WI38 (cell line): Measurements from ENCODE around the gene ZNF771.

Source experiments
- H3K4me3 ChIP-seq: 2 replicates; pipeline ENCODE4 v1.5.1; 2011; ENCODE audit warnings: low read depth, mild to moderate bottlenecking, control low read depth, low read length
- TF ChIP-seq, protein P1 (sequence below): IDR thresholded peaks from 2 replicates; pipeline ENCODE4 v1.5.1; 2012; ENCODE audit warnings: low read depth, mild to moderate bottlenecking, control low read depth, low read length

ZNF771 gene

DNA sequence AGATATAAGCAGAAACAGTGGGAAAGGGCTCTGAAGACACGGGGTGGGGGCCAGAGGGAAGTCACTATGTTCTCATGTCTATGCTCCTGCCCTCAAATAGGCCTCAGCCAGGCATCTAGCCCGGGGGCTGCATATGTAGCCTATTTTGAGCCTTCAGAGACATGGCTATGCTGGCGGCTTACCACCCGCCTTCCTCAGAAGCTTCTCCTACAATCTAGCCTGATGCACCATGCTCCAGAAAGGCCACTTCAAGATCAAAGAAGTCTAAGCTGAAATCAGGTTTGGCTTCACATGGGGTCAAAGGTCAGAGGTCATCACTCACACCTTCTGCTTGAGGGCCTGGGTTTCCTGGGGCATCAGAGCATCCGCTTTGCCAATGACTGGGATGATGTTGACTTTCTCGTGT lies 26.6 kb upstream of the ZNF771 start:
- no peak overlapping the region for H3K4me3 ChIP-seq

DNA sequence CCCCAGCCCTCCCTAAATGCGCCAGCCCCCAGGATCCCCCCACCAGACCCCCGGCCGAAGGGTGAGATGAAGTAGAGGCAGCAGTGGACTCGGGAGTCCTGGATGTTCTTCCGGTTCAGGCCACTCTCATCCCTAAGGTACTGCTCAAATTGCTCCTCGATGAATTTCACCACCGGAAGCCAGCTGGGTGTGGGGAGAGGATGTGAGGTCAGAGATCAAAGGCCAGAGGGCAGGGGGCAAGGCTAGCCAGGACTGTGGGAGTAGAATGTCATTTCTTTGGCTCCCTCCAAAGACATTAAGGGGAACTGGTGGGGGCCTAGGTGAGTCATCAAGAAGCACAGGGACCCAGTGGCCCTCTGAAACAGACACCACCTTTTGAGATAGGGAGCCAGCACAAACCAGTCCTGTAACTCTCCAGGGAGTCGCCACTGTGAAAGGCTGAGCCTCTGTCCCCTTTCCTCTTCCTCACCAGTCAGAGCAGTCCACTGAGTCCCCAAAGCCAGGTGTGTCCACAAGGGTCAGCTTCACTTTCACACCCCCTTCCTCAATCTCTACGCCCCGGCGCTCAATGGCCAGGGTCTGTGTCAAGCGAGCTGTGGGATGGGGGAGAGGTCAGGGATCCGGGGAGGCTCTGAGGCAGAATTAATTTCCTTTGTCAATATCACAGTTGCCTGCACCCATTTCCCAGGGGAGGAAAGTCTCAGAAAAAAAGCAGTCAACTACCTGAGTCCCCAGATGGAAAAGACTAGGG lies 25.9 kb upstream of the ZNF771 start:
- no peak overlapping the region for H3K4me3 ChIP-seq
- TF ChIP-seq, protein P1, sequence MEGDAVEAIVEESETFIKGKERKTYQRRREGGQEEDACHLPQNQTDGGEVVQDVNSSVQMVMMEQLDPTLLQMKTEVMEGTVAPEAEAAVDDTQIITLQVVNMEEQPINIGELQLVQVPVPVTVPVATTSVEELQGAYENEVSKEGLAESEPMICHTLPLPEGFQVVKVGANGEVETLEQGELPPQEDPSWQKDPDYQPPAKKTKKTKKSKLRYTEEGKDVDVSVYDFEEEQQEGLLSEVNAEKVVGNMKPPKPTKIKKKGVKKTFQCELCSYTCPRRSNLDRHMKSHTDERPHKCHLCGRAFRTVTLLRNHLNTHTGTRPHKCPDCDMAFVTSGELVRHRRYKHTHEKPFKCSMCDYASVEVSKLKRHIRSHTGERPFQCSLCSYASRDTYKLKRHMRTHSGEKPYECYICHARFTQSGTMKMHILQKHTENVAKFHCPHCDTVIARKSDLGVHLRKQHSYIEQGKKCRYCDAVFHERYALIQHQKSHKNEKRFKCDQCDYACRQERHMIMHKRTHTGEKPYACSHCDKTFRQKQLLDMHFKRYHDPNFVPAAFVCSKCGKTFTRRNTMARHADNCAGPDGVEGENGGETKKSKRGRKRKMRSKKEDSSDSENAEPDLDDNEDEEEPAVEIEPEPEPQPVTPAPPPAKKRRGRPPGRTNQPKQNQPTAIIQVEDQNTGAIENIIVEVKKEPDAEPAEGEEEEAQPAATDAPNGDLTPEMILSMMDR = no peak

More for the DNA sequence above, 26.6 kb upstream of the ZNF771 start:
- TF ChIP-seq, protein P1 = no peak

DNA sequence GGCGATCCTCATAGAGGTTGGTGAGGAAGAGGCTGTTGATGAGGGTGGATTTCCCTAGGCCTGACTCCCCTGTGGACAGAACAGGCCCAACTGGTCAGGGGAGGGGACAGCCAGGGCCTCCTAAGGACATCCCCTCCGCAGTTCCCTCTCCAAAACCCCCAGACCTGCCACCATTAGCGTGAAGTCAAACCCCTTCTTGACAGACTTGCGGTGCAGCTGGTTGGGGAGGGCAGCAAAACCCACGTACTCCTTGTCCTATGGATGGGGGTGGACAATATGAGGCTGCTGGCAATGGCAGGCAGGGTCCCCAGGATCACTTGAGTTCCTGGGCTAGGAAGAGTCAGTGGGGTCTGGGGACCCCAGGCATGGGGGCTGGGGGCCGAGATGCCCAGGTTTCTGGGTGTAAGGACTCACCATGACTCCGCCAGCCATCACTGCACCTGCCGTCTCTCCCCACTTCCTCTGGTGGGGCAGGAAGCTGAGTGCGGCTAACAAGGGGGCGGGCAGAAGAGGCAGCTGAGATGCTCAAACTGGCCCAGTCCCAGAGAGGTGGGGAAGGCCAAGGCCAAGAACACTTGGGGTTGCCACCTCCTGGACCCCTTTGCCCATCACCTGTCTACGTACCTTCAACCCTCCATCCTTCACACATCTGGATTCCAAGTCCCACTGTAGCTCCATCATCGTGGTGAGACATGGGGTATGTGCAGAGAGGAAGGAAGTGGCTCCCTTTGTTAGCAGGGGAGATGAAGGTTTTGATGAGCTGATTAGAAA lies 25.1 kb upstream of the ZNF771 start, which contains the start of gene SEPTIN1:
Gene SEPTIN1 (minus strand): TSS at position 451 of the 771 bp plus-strand sequence. CDS start 19 bp downstream, at position 432.
- H3K4me3 ChIP-seq = no peak within 1 kb of the TSS
- TF ChIP-seq, protein P1 = no peak

DNA sequence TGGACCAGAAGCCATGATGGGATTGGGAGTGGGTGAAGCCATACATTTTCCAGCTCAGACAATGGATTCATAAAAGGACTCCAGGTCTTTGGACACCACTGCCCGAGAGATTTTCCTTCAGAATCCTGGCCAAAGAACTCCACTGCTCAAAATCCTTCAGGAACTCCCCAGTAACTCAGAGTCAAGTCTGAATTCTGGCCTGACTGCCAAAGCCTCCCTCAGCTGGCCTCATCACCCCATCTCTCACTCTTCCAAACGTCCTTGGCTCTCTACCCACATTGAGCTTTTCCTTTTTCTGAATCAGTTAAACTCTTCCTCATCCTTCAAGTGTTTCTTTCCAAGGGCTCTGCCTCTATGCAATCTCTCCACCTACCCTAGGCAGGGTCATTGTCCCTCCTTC lies 23.9 kb upstream of the ZNF771 start:
- TF ChIP-seq, protein P1 = no peak
- H3K4me3 ChIP-seq = no peak overlapping the region

DNA sequence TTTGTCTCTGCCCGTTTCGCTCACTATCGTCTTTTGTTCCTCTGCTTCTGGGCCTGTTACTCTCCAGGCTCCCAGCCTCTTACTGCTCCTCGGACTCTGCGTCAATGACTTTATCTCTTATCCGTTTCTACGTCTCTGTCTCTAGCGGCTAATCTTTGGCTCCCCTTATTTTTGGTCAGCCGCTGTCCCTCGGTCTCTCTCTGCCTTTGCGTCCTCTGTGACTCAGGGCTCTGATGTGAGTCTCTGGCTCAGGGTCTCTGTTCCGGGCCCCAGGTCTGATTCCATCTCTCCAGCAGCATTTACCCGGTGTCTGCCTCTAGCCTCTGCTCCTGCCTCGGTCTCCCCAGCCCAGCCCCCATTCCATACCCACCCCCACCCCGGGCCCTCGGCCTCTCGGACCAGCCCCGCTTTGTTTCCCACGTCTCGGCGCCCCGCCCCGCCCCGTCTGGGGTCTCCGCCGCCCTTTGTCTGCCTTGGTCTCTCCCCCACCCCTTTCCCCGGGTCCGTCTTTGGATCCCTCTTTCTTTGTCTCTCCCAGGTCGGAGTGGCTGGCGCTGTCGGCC lies 12.7 kb upstream of the ZNF771 start:
- H3K4me3 ChIP-seq = peak overlapping the region; percentile 83
- TF ChIP-seq, protein P1 = no peak

DNA sequence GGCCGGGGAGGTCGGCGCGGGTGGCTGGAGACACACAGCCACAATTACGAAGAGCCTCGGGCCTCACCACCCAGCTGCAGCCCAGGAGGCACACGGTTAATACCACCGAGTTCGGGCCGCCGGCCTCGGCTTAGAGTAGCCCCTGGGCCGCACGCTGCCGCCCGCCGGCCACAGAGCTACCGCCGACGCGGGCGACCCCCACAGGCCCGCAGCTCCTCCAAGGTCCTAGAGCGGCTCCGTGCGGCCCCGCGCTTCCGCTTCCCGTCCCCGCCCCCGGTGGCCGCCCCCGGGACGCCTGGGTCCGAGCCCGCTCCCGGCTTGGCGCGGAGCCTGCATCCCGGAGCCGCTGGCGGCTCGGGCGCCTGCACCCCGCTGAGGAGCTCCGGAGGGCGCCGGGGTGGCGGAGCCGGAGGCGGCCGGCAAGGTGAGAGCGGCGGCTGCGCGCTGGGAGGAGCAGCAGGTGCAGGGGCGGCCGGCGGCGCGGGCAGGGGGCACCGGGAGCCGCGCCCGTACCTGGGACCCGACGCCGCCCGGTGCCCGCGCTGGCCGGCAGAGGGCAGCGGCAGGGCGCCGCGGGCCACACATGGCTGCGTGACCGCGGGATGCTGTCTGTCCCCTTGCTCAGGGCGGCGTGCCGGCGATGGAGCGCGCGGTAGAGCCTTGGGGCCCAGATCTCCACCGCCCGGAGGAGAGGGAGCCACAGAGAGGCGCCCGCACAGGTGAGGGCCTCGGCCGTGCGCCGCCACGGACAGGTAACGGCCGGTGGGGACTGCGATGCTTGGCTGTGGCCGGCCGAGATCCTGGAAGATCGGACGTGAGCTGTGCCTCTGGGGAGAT lies 12.0 kb upstream of the ZNF771 start, which contains the start of gene ZNF48:
Gene ZNF48 (plus strand): TSS at position 266 of the 837 bp plus-strand sequence. CDS start 375 bp downstream, at position 641.
- peak within 1 kb of the TSS; percentile 83 for H3K4me3 ChIP-seq
- TF ChIP-seq, protein P1 = no peak
